ENCODE results near the gene CDAN1. TPM values are rescaled to one million over a fixed set of nuclear protein-coding genes. Genes with fewer than 3 reads are reported as not detected.

CDAN1 gene
- total and polyA plus RNA-seq, 7 experiments from 2014 or later, result 4.1 to 38.0 (median 26.0) TPM

GRCh38 chr15:42736178-42736792 lies 643 bp downstream of the CDAN1 start:
- intact Hi-C loops (cut with micrococcal nuclease), result loop anchor here (2.0 to 5.0 kb wide), 5 partner anchors 161 to 1504 kb away; partner anchors contain the start of genes CHP1 (in 1 of the 2), EXD1 (in 1 of the 2), LCMT2 (in 1 of the 2) and SNAP23 (in 1 of the 2)

GRCh38 chr15:42735382-42736165 lies 1.4 kb downstream of the CDAN1 start:
- H3K27ac ChIP-seq (ENCODE audit: low read depth, low read length), result peak overlapping the region; percentile 87
- peak overlapping the region; percentile 65 for H3K4me3 ChIP-seq (ENCODE audit: low read length)
- Mint-ChIP-seq H3K36me3 (peaks cover 8 to 26% (median 13%) of the 10 kb centered on the region in 5 donors), H3K4me3 (peak overlapping the region; percentile 75 to 87 (median 84)), H3K27ac (peak overlapping the region in 8 of 9 donors; percentile 38 to 88 (median 60)), H3K27me3 (no peaks in the 10 kb centered on the region), H3K9me3 (no peaks in the 10 kb centered on the region), H3K4me1 (peaks cover 13 to 26% (median 20%) of the 10 kb centered on the region in 7 donors)
- peaks cover 0 to 50% (median 5%) of the 10 kb centered on the region in 3 experiments for H3K36me3 ChIP-seq (ENCODE audit: control insufficient read depth in 2 of 3, insufficient read depth in 3 of 3, low read length in 3 of 3)
- no peaks in the 10 kb centered on the region for H3K27me3 ChIP-seq (ENCODE audit: control insufficient read depth in 2 of 2, insufficient read depth in 2 of 2, low read length in 2 of 2)
- ChIA-PET CTCF (no interaction called here), POLR2A (interaction anchor here (1.2 to 1.4 kb wide), 2 partner anchors 11 to 177 kb away, joined by 3 read pairs; no protein-coding TSS in a partner anchor)
- no peaks in the 10 kb centered on the region for H3K9me3 ChIP-seq (ENCODE audit: control insufficient read depth in 2 of 3, low read length in 3 of 3)
- H3K4me1 ChIP-seq (ENCODE audit: control insufficient read depth in 2 of 2, insufficient read depth in 2 of 2, low read length in 2 of 2), result peaks cover 5 to 6% of the 10 kb centered on the region in 2 donors
- no peak for DNase-seq
- intact Hi-C loops (cut with micrococcal nuclease), result loop anchor here (2.0 to 5.0 kb wide), 5 partner anchors 161 to 1503 kb away; partner anchors contain the start of genes CHP1 (in 1 of the 2), EXD1 (in 1 of the 2), LCMT2 (in 1 of the 2) and SNAP23 (in 1 of the 2)
- ATAC-seq, result no peak

More at GRCh38 chr15:42736178-42736792, 643 bp downstream of the CDAN1 start:
- peaks cover 13 to 26% (median 20%) of the 10 kb centered on the region in 7 donors for H3K4me1 Mint-ChIP-seq
- H3K27me3 Mint-ChIP-seq, result no peaks in the 10 kb centered on the region
- no peaks in the 10 kb centered on the region for H3K9me3 Mint-ChIP-seq
- no peaks in the 10 kb centered on the region for H3K9me3 ChIP-seq (ENCODE audit: control insufficient read depth in 2 of 3, low read length in 3 of 3)
- POLR2A ChIA-PET, result interaction anchor here (0.7 to 1.4 kb wide), 3 partner anchors 12 to 1334 kb away, joined by 3 read pairs; partner anchors contain the start of gene NDUFAF1
- no peaks in the 10 kb centered on the region for H3K27me3 ChIP-seq (ENCODE audit: control insufficient read depth in 2 of 2, insufficient read depth in 2 of 2, low read length in 2 of 2)
- H3K36me3 ChIP-seq (ENCODE audit: control insufficient read depth in 2 of 3, insufficient read depth in 3 of 3, low read length in 3 of 3), result peaks cover 0 to 43% (median under 1%) of the 10 kb centered on the region in 3 experiments
- DNase-seq (peak in 4 of 9 donors; percentile 15 to 55 (median 23)), ATAC-seq (peak; percentile 8)
- H3K4me1 ChIP-seq (ENCODE audit: control insufficient read depth in 2 of 2, insufficient read depth in 2 of 2, low read length in 2 of 2), result peaks cover 5 to 6% of the 10 kb centered on the region in 2 donors
- H3K4me3 ChIP-seq (ENCODE audit: low read length), result peak overlapping the region; percentile 65
- peak overlapping the region in 6 of 9 donors; percentile 44 to 88 (median 64) for H3K27ac Mint-ChIP-seq
- H3K36me3 Mint-ChIP-seq, result peaks cover 5 to 21% (median 11%) of the 10 kb centered on the region in 5 donors
- CTCF ChIA-PET, result no interaction called here
- H3K27ac ChIP-seq (ENCODE audit: low read depth, low read length), result peak overlapping the region; percentile 87
- H3K4me3 Mint-ChIP-seq, result peak overlapping the region; percentile 75 to 87 (median 84)

GRCh38 chr15:42734076-42734672 lies 2.8 kb downstream of the CDAN1 start:
- ChIA-PET POLR2A (interaction anchor here (0.7 kb wide), 1 partner anchor 28 kb away, joined by 5 read pairs; no protein-coding TSS in a partner anchor), CTCF (interaction anchor here (0.5 to 0.7 kb wide), 3 partner anchors 19 to 1767 kb away, joined by 3 to 4 read pairs (median 3); no protein-coding TSS in a partner anchor)
- Mint-ChIP-seq H3K27me3 (no peaks in the 10 kb centered on the region), H3K36me3 (peaks cover 8 to 30% (median 14%) of the 10 kb centered on the region in 5 donors), H3K9me3 (no peaks in the 10 kb centered on the region), H3K4me1 (peaks cover 13 to 26% (median 20%) of the 10 kb centered on the region in 7 donors), H3K27ac (peak overlapping the region in 5 of 9 donors; percentile 5 to 89 (median 48)), H3K4me3 (peak overlapping the region; percentile 2 to 87 (median 62))
- Histone ChIP-seq H3K4me1 (ENCODE audit: control insufficient read depth in 2 of 2, insufficient read depth in 2 of 2, low read length in 2 of 2) (peaks cover 5 to 6% of the 10 kb centered on the region in 2 donors), H3K4me3 (ENCODE audit: low read length) (no peak overlapping the region), H3K27me3 (ENCODE audit: control insufficient read depth in 2 of 2, insufficient read depth in 2 of 2, low read length in 2 of 2) (no peaks in the 10 kb centered on the region), H3K9me3 (ENCODE audit: control insufficient read depth in 2 of 3, low read length in 3 of 3) (no peaks in the 10 kb centered on the region), H3K36me3 (ENCODE audit: control insufficient read depth in 2 of 3, insufficient read depth in 3 of 3, low read length in 3 of 3) (peaks cover 0 to 62% (median 5%) of the 10 kb centered on the region in 3 experiments), H3K27ac (ENCODE audit: low read depth, low read length) (no peak overlapping the region)
- DNase-seq (no peak), ATAC-seq (no peak)
- intact Hi-C loops (cut with micrococcal nuclease), result no loop called here

GRCh38 chr15:42733027-42733426 lies 3.9 kb downstream of the CDAN1 start:
- Histone ChIP-seq H3K4me1 (ENCODE audit: control insufficient read depth in 2 of 2, insufficient read depth in 2 of 2, low read length in 2 of 2) (peaks cover 5 to 6% of the 10 kb centered on the region in 2 donors), H3K27ac (ENCODE audit: low read depth, low read length) (no peak overlapping the region), H3K36me3 (ENCODE audit: control insufficient read depth in 2 of 3, insufficient read depth in 3 of 3, low read length in 3 of 3) (peaks cover 0 to 73% (median 5%) of the 10 kb centered on the region in 3 experiments), H3K4me3 (ENCODE audit: low read length) (no peak overlapping the region), H3K9me3 (ENCODE audit: control insufficient read depth in 2 of 3, low read length in 3 of 3) (no peaks in the 10 kb centered on the region), H3K27me3 (ENCODE audit: control insufficient read depth in 2 of 2, insufficient read depth in 2 of 2, low read length in 2 of 2) (no peaks in the 10 kb centered on the region)
- Mint-ChIP-seq H3K4me1 (peaks cover 13 to 26% (median 20%) of the 10 kb centered on the region in 7 donors), H3K36me3 (peaks cover 10 to 30% (median 14%) of the 10 kb centered on the region in 5 donors), H3K9me3 (no peaks in the 10 kb centered on the region), H3K27ac (peak overlapping the region in 1 of 9 donors; percentile 31), H3K27me3 (no peaks in the 10 kb centered on the region), H3K4me3 (peak overlapping the region in 2 of 10 donors; percentile 32 to 41)
- intact Hi-C loops (cut with micrococcal nuclease), result no loop called here
- ATAC-seq (no peak), DNase-seq (no peak)
- ChIA-PET POLR2A (no interaction called here), CTCF (no interaction called here)

GRCh38 chr15:42732095-42732827 lies 4.7 kb downstream of the CDAN1 start:
- H3K36me3 ChIP-seq (ENCODE audit: control insufficient read depth in 2 of 3, insufficient read depth in 3 of 3, low read length in 3 of 3), result peaks cover 0 to 81% (median 10%) of the 10 kb centered on the region in 3 experiments

More at GRCh38 chr15:42732095-42732827, 4.7 kb downstream of the CDAN1 start:
- Histone ChIP-seq H3K27ac (ENCODE audit: low read depth, low read length) (no peak overlapping the region), H3K27me3 (ENCODE audit: control insufficient read depth in 2 of 2, insufficient read depth in 2 of 2, low read length in 2 of 2) (no peaks in the 10 kb centered on the region), H3K4me3 (ENCODE audit: low read length) (no peak overlapping the region), H3K4me1 (ENCODE audit: control insufficient read depth in 2 of 2, insufficient read depth in 2 of 2, low read length in 2 of 2) (peaks cover 5 to 6% of the 10 kb centered on the region in 2 donors), H3K9me3 (ENCODE audit: control insufficient read depth in 2 of 3, low read length in 3 of 3) (no peaks in the 10 kb centered on the region)
- Mint-ChIP-seq H3K27me3 (no peaks in the 10 kb centered on the region), H3K4me1 (peaks cover 10 to 22% (median 16%) of the 10 kb centered on the region in 7 donors), H3K4me3 (peak overlapping the region in 1 of 10 donors; percentile 41), H3K27ac (peak overlapping the region in 3 of 9 donors; percentile 19 to 47 (median 28)), H3K36me3 (peaks cover 10 to 32% (median 15%) of the 10 kb centered on the region in 5 donors), H3K9me3 (no peaks in the 10 kb centered on the region)
- POLR2A ChIA-PET, result no interaction called here
- DNase-seq (no peak), ATAC-seq (no peak)
- CTCF ChIA-PET, result interaction anchor here (0.5 kb wide), 1 partner anchor 1444 kb away, joined by 3 read pairs; no protein-coding TSS in a partner anchor
- intact Hi-C loops (cut with micrococcal nuclease), result no loop called here
